IPS-18c (cell line): Measurements from ENCODE around the gene COMMD4.
"Not testable (repeated sequence)": the region's sequence is repeated elsewhere in the genome, so short reads cannot be mapped to it uniquely, and the experiment has no call there.

ENCODE experiments used
- H3K4me3 ChIP-seq: 2 replicates; pipeline ENCODE4 v1.7.0; 2013; ENCODE audit warnings: low read depth, mild to moderate bottlenecking, low read length, moderate library complexity; ENCODE audit not compliant: insufficient read depth
- H3K9me3 ChIP-seq: one replicate; pipeline ENCODE4 v1.6.1; 2013; ENCODE audit warnings: mild to moderate bottlenecking, low read length, moderate library complexity; ENCODE audit not compliant: control insufficient read depth, insufficient read depth

COMMD4 gene

DNA sequence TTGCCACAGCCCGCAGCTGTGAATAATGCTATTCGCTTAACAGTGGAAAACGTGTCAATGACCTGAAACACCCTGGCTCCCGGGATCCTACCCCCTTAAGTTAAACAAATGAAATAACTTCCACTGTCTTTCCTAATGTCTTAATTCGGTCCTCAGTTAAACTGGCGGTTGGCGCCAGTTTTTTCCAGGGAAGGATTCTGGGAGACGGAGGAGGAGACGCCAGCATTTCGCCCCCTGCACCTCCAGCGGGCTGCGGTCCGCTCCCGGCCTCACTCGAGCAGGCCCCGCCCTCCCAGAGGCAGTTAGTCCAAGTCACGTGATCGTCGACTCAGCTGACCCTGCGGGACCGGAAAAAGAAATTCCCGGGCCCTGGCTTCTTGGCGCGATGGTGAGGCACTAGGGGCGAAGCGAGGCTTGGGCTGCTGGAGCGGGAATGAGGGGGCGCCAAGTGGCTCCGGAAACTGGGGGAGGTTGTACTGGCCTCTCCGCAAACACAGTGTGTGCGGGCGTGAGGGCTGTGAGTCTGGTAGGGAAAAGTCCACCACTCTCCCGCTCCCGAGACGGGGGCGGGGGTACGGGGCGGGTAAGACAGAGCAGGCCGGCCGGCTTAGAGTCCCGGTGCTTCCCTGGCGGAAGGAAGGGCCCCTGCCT, at the start of gene COMMD4:
Gene COMMD4 (plus strand): TSS at position 359 of the 651 bp plus-strand sequence. CDS start 27 bp downstream, at position 386.
- peak within 1 kb of the TSS; percentile 80 for H3K4me3 ChIP-seq
- no peaks in the 10 kb centered on the region for H3K9me3 ChIP-seq

DNA sequence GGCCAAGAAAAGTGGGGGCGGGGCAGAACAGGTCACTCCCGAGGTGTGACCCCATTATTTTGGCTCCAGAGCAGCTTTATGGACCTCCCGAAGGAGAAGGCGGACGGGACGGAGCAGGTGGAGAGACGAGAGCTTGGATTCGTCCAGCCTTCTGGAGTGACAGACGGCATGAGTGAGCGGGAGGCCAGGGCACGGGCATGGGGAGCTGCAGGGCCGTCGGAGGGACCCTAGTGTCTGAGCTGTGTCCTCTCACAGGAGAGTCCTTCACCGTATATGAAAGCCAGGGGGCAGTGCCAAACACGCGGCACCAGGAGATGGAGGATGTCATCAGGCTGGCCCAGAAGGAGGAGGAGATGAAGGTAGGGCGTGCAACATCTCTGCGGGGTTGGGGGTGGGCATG, 42.2 kb upstream of the COMMD4 start:
- H3K4me3 ChIP-seq, H3K9me3 ChIP-seq: not testable (repeated sequence)

DNA sequence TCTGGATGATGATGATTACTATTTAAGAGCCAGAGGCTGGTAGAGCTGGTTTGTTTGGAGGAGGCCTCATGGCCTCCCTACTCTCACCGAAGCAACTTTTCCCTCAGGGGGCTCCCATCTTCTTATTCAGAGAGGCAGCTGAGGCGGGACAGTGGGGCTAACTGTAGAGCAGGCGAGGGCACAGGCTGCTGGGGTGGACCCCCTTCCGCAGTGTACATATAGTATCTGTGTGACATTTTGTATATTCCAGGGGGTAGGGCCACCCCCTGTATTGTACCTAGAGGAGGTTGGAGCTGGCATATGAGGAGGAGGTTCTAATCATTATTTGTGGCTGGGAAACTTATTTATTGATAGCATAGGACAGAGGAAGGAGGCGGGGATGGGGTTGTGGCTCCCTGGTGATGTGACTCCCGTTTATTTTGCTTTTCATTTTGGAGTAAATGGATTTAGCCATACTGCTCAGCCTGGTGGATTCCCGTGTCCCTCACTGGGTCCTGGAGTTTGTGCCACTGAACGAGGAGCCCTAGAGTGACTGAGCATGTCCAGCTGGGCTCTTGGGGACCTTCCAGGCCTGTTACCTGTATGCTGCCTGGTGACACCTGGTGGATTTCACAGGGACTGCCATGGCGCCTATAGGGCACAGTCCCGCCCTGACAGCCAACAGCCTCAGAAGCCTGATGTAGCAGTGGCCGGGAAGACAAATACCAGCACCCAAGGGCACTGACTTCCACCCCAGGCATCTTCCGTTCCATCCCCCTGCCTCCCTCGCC, 37.1 kb upstream of the COMMD4 start:
- not testable (repeated sequence) for H3K4me3 ChIP-seq, H3K9me3 ChIP-seq

GRCh38 chr15:75299311-75299688, 36.6 kb upstream of the COMMD4 start:
- H3K9me3 ChIP-seq: not testable (repeated sequence)

GRCh38 chr15:75300026-75300425, 35.8 kb upstream of the COMMD4 start:
- not testable (repeated sequence) for H3K9me3 ChIP-seq, H3K4me3 ChIP-seq

More at GRCh38 chr15:75299311-75299688, 36.6 kb upstream of the COMMD4 start:
- not testable (repeated sequence) for H3K4me3 ChIP-seq

- no peak overlapping the region for H3K4me3 ChIP-seq
- no peaks in the 10 kb centered on the region for H3K9me3 ChIP-seq
Observed at GRCh38 chr15:75302318-75302717, 33.5 kb upstream of the COMMD4 start.

DNA sequence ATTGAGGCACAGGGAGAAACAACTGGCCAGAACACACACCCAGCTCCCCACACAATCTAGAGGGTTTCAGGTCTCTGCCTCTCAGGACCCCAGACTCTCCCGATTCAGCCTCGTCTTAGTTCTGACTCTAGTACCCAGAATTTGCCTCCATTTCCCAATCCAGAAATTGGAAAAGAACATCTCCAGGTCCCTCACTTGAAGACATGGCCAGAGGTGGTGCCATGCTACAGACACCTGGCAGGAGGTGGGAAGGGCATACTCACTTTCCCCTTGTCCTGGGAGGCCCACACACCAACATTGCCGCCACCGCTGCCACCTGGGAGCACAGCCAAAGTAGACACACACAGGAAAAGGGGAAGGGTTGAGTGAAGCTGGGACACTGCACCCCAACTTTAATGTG, 33.1 kb upstream of the COMMD4 start:
- H3K4me3 ChIP-seq, H3K9me3 ChIP-seq: not testable (repeated sequence)

- Histone ChIP-seq H3K9me3 (no peaks in the 10 kb centered on the region), H3K4me3 (no peak overlapping the region)
Observed at GRCh38 chr15:75306188-75306587, 29.7 kb upstream of the COMMD4 start.

DNA sequence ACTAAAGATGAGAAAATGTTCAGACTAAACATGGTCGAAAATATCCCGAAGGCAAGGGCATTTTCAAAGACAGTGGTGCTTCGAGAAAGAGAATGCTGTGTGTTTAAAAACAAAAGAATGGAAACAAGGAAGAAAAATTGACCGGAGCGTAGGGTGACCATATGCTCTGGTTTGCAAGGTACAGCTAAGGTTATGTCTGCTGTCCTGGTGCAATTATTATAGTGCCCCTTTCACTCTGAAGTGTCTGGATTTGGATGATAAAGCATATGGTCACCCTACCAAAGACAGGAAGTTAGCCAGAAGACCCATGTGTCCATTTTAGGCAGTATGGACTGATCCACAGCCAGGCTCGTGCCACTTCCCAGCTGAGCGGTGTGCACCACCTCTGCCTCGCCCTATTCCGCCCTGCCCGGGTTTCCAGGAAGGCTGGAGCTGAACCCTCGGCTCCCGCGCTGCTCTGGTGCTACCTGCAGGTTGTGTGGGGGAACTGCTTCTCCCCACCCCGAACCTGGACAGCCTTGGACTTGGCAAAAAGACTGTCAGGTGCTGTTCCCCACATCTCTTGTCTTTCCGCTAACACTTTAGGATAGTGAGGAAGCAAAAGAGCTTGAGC, 28.0 kb upstream of the COMMD4 start:
- Histone ChIP-seq H3K4me3 (no peak overlapping the region), H3K9me3 (no peaks in the 10 kb centered on the region)

DNA sequence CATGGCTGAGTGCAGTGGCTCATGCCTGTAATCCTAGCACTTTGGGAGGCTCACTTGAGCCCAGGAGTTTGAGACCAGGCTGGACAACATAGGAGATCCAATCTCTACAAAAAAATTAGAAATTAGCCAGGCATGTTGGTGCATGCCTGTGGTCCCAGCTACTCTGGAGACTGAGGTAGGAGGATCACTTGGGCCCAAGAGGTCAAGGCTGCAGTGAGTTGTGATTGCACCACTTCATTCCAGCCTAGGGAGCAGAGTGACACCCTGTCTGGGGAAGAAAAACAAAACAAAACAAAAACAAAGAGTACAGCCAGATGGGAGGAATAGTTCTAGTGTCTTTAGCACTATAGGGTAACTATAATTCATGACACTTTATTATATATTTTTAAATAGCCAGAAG, 26.2 kb upstream of the COMMD4 start:
- H3K4me3 ChIP-seq: no peak overlapping the region
- no peaks in the 10 kb centered on the region for H3K9me3 ChIP-seq

GRCh38 chr15:75312548-75312947, 23.3 kb upstream of the COMMD4 start:
- H3K9me3 ChIP-seq, H3K4me3 ChIP-seq: not testable (repeated sequence)

- H3K4me3 ChIP-seq: no peak overlapping the region
- no peaks in the 10 kb centered on the region for H3K9me3 ChIP-seq
Observed at GRCh38 chr15:75313116-75313845, 22.6 kb upstream of the COMMD4 start.

GRCh38 chr15:75314552-75315290, 21.1 kb upstream of the COMMD4 start:
- H3K4me3 ChIP-seq: no peak overlapping the region
- no peaks in the 10 kb centered on the region for H3K9me3 ChIP-seq

DNA sequence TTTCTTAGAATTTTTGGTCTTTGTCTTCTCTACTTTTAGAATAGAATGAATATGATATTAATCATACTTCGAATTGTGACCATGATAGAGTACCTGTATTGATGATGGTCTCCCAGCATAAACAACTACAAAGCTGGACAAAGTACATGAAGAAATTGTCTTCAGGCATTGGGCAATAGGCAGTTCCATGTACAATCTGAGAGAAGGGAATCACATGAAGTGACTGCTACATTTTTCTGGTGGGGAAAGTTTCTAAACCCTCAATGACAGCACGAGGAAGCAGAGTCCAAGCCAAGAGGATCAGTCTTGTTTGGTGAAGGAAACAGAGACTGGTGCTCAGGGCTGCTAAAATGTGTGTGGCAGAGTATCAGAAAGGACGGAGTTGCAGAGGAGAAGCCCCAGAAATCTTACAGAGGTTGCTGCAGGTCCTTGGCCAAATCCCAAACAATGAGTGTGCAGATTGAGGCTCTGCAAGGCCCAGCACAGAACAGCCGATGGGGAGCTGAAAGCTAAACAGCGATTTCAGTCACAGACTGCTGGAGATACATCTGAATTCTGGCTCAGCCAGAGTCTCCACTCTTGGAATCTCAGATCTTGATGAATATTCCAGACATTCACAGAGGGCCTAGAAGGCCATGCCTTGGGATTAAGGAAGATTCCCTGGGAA, 16.5 kb upstream of the COMMD4 start:
- H3K9me3 ChIP-seq, H3K4me3 ChIP-seq: not testable (repeated sequence)

- Histone ChIP-seq H3K4me3 (no peak overlapping the region), H3K9me3 (peaks cover 2% of the 10 kb centered on the region)
Observed at GRCh38 chr15:75321711-75322110, 14.2 kb upstream of the COMMD4 start.

DNA sequence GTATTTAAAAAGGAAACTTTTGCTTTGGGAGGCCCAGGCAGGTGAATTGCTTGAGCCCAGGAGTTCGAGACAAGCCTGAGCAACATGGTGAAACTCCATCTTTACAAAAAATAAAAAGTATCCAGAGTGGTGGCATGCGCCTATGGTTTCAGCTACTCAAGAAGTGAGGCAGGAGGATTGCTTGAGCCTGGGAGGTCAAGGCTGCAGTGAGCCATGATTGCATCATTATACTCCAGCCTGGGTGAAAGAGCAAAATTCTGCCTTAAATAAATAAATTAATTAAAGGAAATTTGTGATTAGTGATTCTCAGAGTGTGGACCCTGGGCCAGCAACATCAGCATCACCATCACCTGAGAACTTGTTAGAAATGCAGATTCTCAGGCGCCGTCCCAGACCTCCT, 9.9 kb upstream of the COMMD4 start:
- Histone ChIP-seq H3K4me3 (no peak overlapping the region), H3K9me3 (no peaks in the 10 kb centered on the region)

DNA sequence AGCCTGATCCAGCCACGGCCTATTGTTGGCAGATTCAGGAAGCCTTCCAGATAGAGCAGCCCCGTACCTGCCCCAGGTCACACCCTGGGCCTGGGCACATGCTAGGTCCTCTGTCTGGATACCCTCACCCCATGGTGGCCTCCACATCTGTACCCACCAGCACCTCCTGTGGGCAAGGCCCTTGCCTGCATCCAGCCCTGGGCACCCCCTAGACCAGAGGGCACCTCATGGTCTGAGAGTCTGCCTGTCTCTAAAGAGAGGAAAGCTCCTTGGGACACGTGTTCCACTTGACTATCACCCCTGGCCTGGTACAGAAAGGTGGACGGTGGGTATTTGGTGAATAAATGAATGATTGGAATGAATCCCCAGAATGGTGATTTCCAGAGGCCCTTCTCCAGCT, 8.9 kb upstream of the COMMD4 start:
- Histone ChIP-seq H3K4me3 (no peak overlapping the region), H3K9me3 (no peaks in the 10 kb centered on the region)
